Body of pancreas (tissue), 4 donors: ENCODE measurements around the gene REEP5.

Source experiments
- CTCF ChIP-seq, 7 experiments: fragments of 450-650 bp in 4 of 7; fragments of 200-600 bp in 3 of 7; sonication (generic) in 3 of 7; IDR thresholded peaks; one replicate each; pipeline ENCODE4 v1.5.1; 2016 to 2019; ENCODE audit warnings: antibody characterized with exemption in 7 of 7
- POLR2A ChIP-seq, 3 donors: fragments of 450-650 bp; IDR thresholded peaks; one replicate each; pipeline ENCODE4 v1.6.1; 2016; ENCODE audit warnings: antibody characterized with exemption in 3 of 3, mild to moderate bottlenecking in 2 of 3

- TF ChIP-seq POLR2A (IDR thresholded peaks at IDR 0.05) = no peak
- TF ChIP-seq CTCF (IDR thresholded peaks at IDR 0.05) = no peak
Measured at GRCh38 chr5:112910529-112910928, 11.5 kb downstream of the REEP5 start.
